Right lobe of liver (tissue), 4 donors: ENCODE data around the gene ZNF556.

Experiments used
- POLR2A ChIP-seq: fragments of 450-650 bp; IDR thresholded peaks from one replicate; pipeline ENCODE4 v1.6.1; 2017; ENCODE audit warnings: antibody characterized with exemption, mild to moderate bottlenecking
- TF ChIP-seq, protein P1 (sequence below), 4 donors: fragments of 200-600 bp in 3 of 4; fragments of 450-650 bp in 1 of 4; IDR thresholded peaks; one replicate each; pipeline versions ENCODE4 v1.5.1 to v1.8.0; 2016 to 2022; ENCODE audit warnings: antibody characterized with exemption in 4 of 4, mild to moderate bottlenecking in 2 of 4
- donor health status: DM: no; HTN: no; CAD: no.
- donor health status: DM: no; HTN: no; CAD: no.
- donor health status: DM: no; HTN: yes; CAD: no.

GRCh38 chr19:2822846-2823245 lies 44.3 kb upstream of the ZNF556 start:
- TF ChIP-seq, protein P1, sequence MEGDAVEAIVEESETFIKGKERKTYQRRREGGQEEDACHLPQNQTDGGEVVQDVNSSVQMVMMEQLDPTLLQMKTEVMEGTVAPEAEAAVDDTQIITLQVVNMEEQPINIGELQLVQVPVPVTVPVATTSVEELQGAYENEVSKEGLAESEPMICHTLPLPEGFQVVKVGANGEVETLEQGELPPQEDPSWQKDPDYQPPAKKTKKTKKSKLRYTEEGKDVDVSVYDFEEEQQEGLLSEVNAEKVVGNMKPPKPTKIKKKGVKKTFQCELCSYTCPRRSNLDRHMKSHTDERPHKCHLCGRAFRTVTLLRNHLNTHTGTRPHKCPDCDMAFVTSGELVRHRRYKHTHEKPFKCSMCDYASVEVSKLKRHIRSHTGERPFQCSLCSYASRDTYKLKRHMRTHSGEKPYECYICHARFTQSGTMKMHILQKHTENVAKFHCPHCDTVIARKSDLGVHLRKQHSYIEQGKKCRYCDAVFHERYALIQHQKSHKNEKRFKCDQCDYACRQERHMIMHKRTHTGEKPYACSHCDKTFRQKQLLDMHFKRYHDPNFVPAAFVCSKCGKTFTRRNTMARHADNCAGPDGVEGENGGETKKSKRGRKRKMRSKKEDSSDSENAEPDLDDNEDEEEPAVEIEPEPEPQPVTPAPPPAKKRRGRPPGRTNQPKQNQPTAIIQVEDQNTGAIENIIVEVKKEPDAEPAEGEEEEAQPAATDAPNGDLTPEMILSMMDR (IDR thresholded peaks at IDR 0.05), result no peak
- TF ChIP-seq POLR2A, result no peak
